K562 (cell line): ENCODE measurements around the gene MAP2K3. TPM values are rescaled to one million over a fixed set of nuclear protein-coding genes. Genes with fewer than 3 reads are reported as not detected.
"Not testable (repeated sequence)": the region's sequence is repeated elsewhere in the genome, so short reads cannot be mapped to it uniquely, and the experiment has no call there.

Source experiments
- ATAC-seq: fragments of 200-7000 bp; cut with Tn5 transposase; 3 replicates; pipeline ENCODE4 v1.9.1; 2020; ENCODE audit warnings: moderate library complexity
- BruUV-seq: library from RNA; stranded (reverse); fragments of 400-500 nt; replicated peaks from 2 replicates; lab custom pipeline; 2021; lab: Mats Ljungman, UMichigan
- CTCF ChIA-PET: fragments of 300-600 bp; formaldehyde crosslinking; extraction: SDS; loops from one replicate; lab custom pipeline; 2021; ENCODE audit warnings: low intra/inter-chr PET ratio; lab: Yijun Ruan, JAX
- POLR2A ChIA-PET: fragments of 300-600, 350-650 bp; sonication (Branson Sonifier 250); formaldehyde crosslinking; extraction: SDS; loops from one replicate; lab custom pipeline; 2021; ENCODE audit warnings: antibody characterized with exemption, inconsistent platforms; lab: Yijun Ruan, JAX
- DNase-seq, 4 experiments: peaks; one replicate each; pipeline versions ENCODE4 v3.0.0 to v3.0.0-alpha.2; 2011 to 2018; ENCODE audit warnings: low spot score in 3 of 4, mixed read lengths in 3 of 4; ENCODE audit errors: extremely low read depth in 1 of 4
- FAIRE-seq: peaks from 2 replicates; lab custom pipeline; 2011; peaks lifted over from hg19 to GRCh38; lab: Jason Lieb, UNC
- H2AFZ ChIP-seq: 2 replicates; pipeline ENCODE4 v1.6.0; 2011; ENCODE audit warnings: low read depth, low read length, control low read depth, inconsistent platforms
- H3K27ac ChIP-seq: fragments of 200-600 bp; 3 replicates; pipeline ENCODE4 v1.8.0; 2011; ENCODE audit warnings: low read depth, mild to moderate bottlenecking, control low read depth, inconsistent platforms, low read length, moderate library complexity, mixed read lengths; ENCODE audit errors: extremely low read depth
- H3K27me3 ChIP-seq, 2 experiments: fragments of 300-600 bp in 1 of 2; 2 replicates in 1 of 2; 3 replicates in 1 of 2; pipeline versions ENCODE4 v1.6.0 to v1.8.0; 2011; ENCODE audit warnings: inconsistent platforms in 2 of 2, low read length in 2 of 2, mild to moderate bottlenecking in 1 of 2, mixed read lengths in 1 of 2, moderate library complexity in 1 of 2; ENCODE audit not compliant: control insufficient read depth in 2 of 2, insufficient read depth in 2 of 2
- H3K36me3 ChIP-seq: fragments of 300-600 bp; 3 replicates; pipeline ENCODE4 v1.8.0; 2011; ENCODE audit warnings: mild to moderate bottlenecking, low read length, inconsistent platforms; ENCODE audit not compliant: control insufficient read depth, insufficient read depth
- H3K4me1 ChIP-seq, 2 experiments: fragments of 200-600 bp in 1 of 2; replicated peaks in 1 of 2; 2 replicates in 1 of 2; 3 replicates in 1 of 2; pipeline versions ENCODE4 v1.5.1 to v1.8.0; 2011; ENCODE audit warnings: inconsistent platforms in 2 of 2, low read length in 2 of 2, mild to moderate bottlenecking in 1 of 2, mixed read lengths in 1 of 2, moderate library complexity in 1 of 2; ENCODE audit not compliant: control insufficient read depth in 2 of 2, insufficient read depth in 2 of 2
- H3K4me2 ChIP-seq: 2 replicates; pipeline ENCODE4 v1.6.1; 2011; ENCODE audit warnings: low read length, control low read depth, inconsistent platforms, mixed read lengths; ENCODE audit not compliant: insufficient read depth
- H3K4me3 ChIP-seq: fragments of 200-600 bp; sonication (generic), shearing (Covaris generic); 2 replicates; pipeline ENCODE4 v1.5.1; 2016; ENCODE audit warnings: control low read depth, inconsistent platforms
- H3K79me2 ChIP-seq: fragments of 200-600 bp; 3 replicates; pipeline ENCODE4 v1.8.0; 2011; ENCODE audit warnings: low read length, inconsistent platforms; ENCODE audit not compliant: control insufficient read depth, insufficient read depth
- H3K9ac ChIP-seq, 2 experiments: 2 replicates each; pipeline versions ENCODE4 v1.6.0 to v1.6.1; 2011; ENCODE audit warnings: low read depth in 2 of 2, low read length in 2 of 2, control low read depth in 1 of 2, inconsistent platforms in 1 of 2, mild to moderate bottlenecking in 1 of 2, mixed read lengths in 1 of 2; ENCODE audit not compliant: insufficient read depth in 1 of 2
- H3K9me1 ChIP-seq: one replicate; pipeline ENCODE4 v1.6.0; 2011; ENCODE audit warnings: inconsistent platforms, mild to moderate bottlenecking, low read length, moderate library complexity; ENCODE audit not compliant: control insufficient read depth, insufficient read depth
- H3K9me3 ChIP-seq: replicated peaks from 2 replicates; pipeline ENCODE4 v1.5.1; 2011; ENCODE audit warnings: low read depth, low read length, inconsistent platforms; ENCODE audit not compliant: control insufficient read depth, insufficient read depth
- H4K20me1 ChIP-seq: replicated peaks from 2 replicates; pipeline ENCODE4 v1.6.1; 2011; ENCODE audit warnings: low read length, inconsistent platforms, mixed read lengths; ENCODE audit not compliant: control insufficient read depth, insufficient read depth
- WGBS: fragments of 100-300 bp; shearing (Covaris generic); methylation state at CpG from one replicate; pipeline ENCODE4 v1.1.6; 2016; ENCODE audit warnings: low coverage, mixed read lengths; ENCODE audit not compliant: insufficient coverage; ENCODE audit errors: missing lambda C conversion rate; 5-methylcytosine and 5-hydroxymethylcytosine counted together
- in situ Hi-C: fragments of 300-500 bp; cut with MboI; formaldehyde crosslinking; loops from 4 replicates; pipeline ENCODE4 v1.15.0; 2018; ENCODE audit warnings: inconsistent platforms, mixed read lengths
- intact Hi-C: fragments of 100-400 bp; cut with micrococcal nuclease; formaldehyde crosslinking; loops from 2 replicates; pipeline ENCODE4 v1.14.2; 2022
- polyA plus RNA-seq, 8 experiments: library from polyadenylated mRNA; depleted of rRNA in 4 of 8; stranded (reverse) in 5 of 8; unstranded in 3 of 8; fragments of >200 nt; fragmentation: Nextera tagmentation in 2 of 8; fragmentation: Illumina TruSeq in 1 of 8; extraction: Ambion mirVana in 2 of 8; extraction: Trizol in 1 of 8; gene quantifications; 2 replicates each; pipeline versions ENCODE4 v1.2.1 to v1.2.3, GENCODE V29; 2011 to 2014; ENCODE audit warnings: inconsistent platforms in 1 of 8, missing spikeins in 1 of 8
- total RNA-seq, 7 experiments: library from RNA; depleted of rRNA in 6 of 7; stranded (reverse); fragments of >200 nt in 6 of 7; fragmentation: Illumina TruSeq in 2 of 7; extraction: Trizol in 2 of 7; gene quantifications; 2 replicates each; pipeline versions ENCODE4 v1.2.1 to v1.2.3, GENCODE V29; 2011 to 2021; ENCODE audit warnings: low replicate concordance in 1 of 7

MAP2K3 gene
- total and polyA plus RNA-seq, 9 of the 15 experiments (the other 6 are each of a cell fraction or from before 2014, with no cell fraction given): 0.18 to 14.8 (median 3.5) TPM

- H4K20me1 ChIP-seq, H3K9ac ChIP-seq, H3K9me1 ChIP-seq, FAIRE-seq, H2AFZ ChIP-seq, H3K9me3 ChIP-seq, H3K4me1 ChIP-seq, H3K27ac ChIP-seq, BruUV-seq, H3K79me2 ChIP-seq, DNase-seq, ATAC-seq, CTCF ChIA-PET, POLR2A ChIA-PET, intact Hi-C loops, H3K4me2 ChIP-seq, H3K36me3 ChIP-seq, H3K4me3 ChIP-seq, H3K27me3 ChIP-seq: not testable (repeated sequence)
- in situ Hi-C loops: loop anchor here (5.0 kb wide), 1 partner anchor 475 kb away; no protein-coding TSS in a partner anchor
- WGBS: 0% methylated on average over 2 of the region's 5 CpGs
Measured at GRCh38 chr17:21307273-21307625, 22.7 kb downstream of the MAP2K3 start.

- POLR2A ChIA-PET, CTCF ChIA-PET, H3K27me3 ChIP-seq, intact Hi-C loops, H3K9me1 ChIP-seq, H3K4me2 ChIP-seq, DNase-seq, H3K9ac ChIP-seq, H2AFZ ChIP-seq, ATAC-seq, H4K20me1 ChIP-seq, H3K9me3 ChIP-seq, H3K79me2 ChIP-seq, H3K27ac ChIP-seq, BruUV-seq, H3K4me3 ChIP-seq, FAIRE-seq, H3K36me3 ChIP-seq, H3K4me1 ChIP-seq: not testable (repeated sequence)
- WGBS: 59% methylated on average over 6 of the region's 6 CpGs
- in situ Hi-C loops: loop anchor here (5.0 kb wide), 1 partner anchor 473 kb away; no protein-coding TSS in a partner anchor
Measured at GRCh38 chr17:21308931-21309381, 24.4 kb downstream of the MAP2K3 start.

- H3K9me1 ChIP-seq, H3K9ac ChIP-seq, H3K9me3 ChIP-seq, CTCF ChIA-PET, H4K20me1 ChIP-seq, BruUV-seq, H3K27me3 ChIP-seq, H3K79me2 ChIP-seq, in situ Hi-C loops, H3K4me3 ChIP-seq, DNase-seq, POLR2A ChIA-PET, H2AFZ ChIP-seq, H3K27ac ChIP-seq, H3K36me3 ChIP-seq, H3K4me2 ChIP-seq, ATAC-seq, intact Hi-C loops, FAIRE-seq, H3K4me1 ChIP-seq: not testable (repeated sequence)
- WGBS: 73% methylated on average over 4 of the region's 16 CpGs
Measured at GRCh38 chr17:21310061-21310765, 25.7 kb downstream of the MAP2K3 start.
